HCEC 1CT (cell line): ENCODE data around the gene PDHB.

Source experiments
- DNase-seq: peaks from one replicate; pipeline ENCODE4 v3.0.0-alpha.2; 2017

PDHB gene

GRCh38 chr3:58394339-58394738, 39.3 kb downstream of the PDHB start:
- DNase-seq, result no peak

GRCh38 chr3:58392181-58392580, 41.5 kb downstream of the PDHB start:
- no peak for DNase-seq

GRCh38 chr3:58391156-58391865, 42.3 kb downstream of the PDHB start:
- DNase-seq, result peak; percentile 29

- peak; percentile 75 for DNase-seq
Measured at GRCh38 chr3:58388550-58389091, 45.0 kb downstream of the PDHB start.

GRCh38 chr3:58387650-58388546, 45.7 kb downstream of the PDHB start:
- DNase-seq, result no peak

GRCh38 chr3:58386626-58387365, 46.8 kb downstream of the PDHB start:
- DNase-seq, result peak; percentile 87

GRCh38 chr3:58384381-58385090, 49.1 kb downstream of the PDHB start:
- DNase-seq, result peak; percentile 5

- peak; percentile 97 for DNase-seq
Measured at GRCh38 chr3:58383904-58384303, 49.7 kb downstream of the PDHB start.

GRCh38 chr3:58383476-58383875, 50.2 kb downstream of the PDHB start:
- peak; percentile 33 for DNase-seq

- DNase-seq, result no peak
Measured at GRCh38 chr3:58379351-58380073, 54.1 kb downstream of the PDHB start.

- DNase-seq, result no peak
Measured at GRCh38 chr3:58377750-58378149, 55.9 kb downstream of the PDHB start.
